ENCODE results near the gene COX6A1. TPM values are rescaled to one million over a fixed set of nuclear protein-coding genes. Genes with fewer than 3 reads are reported as not detected.
"Not testable (repeated sequence)": the region's sequence is repeated elsewhere in the genome, so short reads cannot be mapped to it uniquely, and the experiment has no call there.

The COX6A1 gene
- total RNA-seq, 2 experiments from 2014 or later, result 396 to 406 TPM

GRCh38 chr12:120483621-120484020 is 45.7 kb downstream of the COX6A1 start:
- DNase-seq (no peak), ATAC-seq (no peak)
- Mint-ChIP-seq H3K27ac (no peak overlapping the region), H3K36me3 (ENCODE audit: low read depth) (peaks cover 2% of the 10 kb centered on the region), H3K4me3 (no peak overlapping the region), H3K4me1 (ENCODE audit: low read depth) (peaks cover 9% of the 10 kb centered on the region), H3K27me3 (no peaks in the 10 kb centered on the region), H3K9me3 (no peaks in the 10 kb centered on the region)
- intact Hi-C loops (cut with micrococcal nuclease), result no loop called here
- CTCF ChIA-PET, result interaction anchor here (0.9 to 1.3 kb wide), 3 partner anchors 9 to 29 kb away, joined by 3 to 4 read pairs (median 3); no protein-coding TSS in a partner anchor
- TF ChIP-seq CTCF (IDR thresholded peaks at IDR 0.05), result no peak
- POLR2A ChIA-PET, result no interaction called here

DNA sequence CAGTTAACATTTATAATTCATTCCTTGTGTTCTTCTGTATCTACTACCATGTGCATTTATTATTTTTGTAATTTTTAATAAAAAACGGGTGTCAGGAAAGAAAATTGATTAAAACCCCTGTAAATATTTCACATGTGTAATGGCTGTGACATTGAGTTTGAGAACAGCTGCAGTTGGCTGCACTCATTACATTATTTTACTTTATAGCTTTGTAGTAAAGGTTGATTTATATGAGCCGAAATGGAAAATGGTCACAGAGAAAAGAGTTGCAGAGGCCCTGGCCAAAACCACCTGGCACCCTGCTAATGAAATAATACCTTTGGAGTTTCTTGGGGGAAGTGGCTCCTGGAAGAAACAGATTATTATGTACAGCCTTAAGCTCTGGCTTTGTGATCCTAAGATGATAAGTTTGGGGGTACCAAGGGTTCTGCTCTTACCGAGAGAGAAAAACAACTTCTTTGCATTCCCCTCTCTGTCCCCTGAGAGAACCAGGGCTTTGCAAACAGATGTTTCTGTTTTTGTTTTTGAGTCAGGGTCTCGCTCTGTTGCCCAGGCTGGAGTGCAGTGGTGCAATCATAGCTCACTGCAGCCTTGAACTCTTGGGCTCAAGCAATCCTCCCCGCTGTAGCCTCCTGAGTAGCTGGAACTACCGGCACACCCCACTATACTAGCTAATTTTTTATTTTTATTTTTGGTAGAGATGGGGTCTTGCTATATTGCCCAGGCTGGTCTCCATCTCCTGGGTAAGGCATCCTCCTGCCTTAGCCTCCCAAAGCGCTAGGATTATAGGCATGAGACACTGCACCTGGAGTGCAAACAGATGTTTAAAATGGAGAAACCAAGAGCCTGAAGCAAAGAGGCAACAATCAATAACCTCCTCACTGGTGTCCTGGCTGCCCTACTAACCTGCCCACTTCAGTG is 48.3 kb downstream of the COX6A1 start:
- no peaks in the 10 kb centered on the region for H3K27me3 Mint-ChIP-seq
- TF ChIP-seq CTCF (IDR thresholded peaks at IDR 0.05), result no peak
- ChIA-PET CTCF (interaction anchor here (0.9 kb wide), 1 partner anchor 16 kb away, joined by 3 read pairs; no protein-coding TSS in a partner anchor), POLR2A (interaction anchor here (1.2 kb wide), 2 partner anchors 10 to 11 kb away, joined by 3 read pairs; partner anchors contain the start of gene DYNLL1)
- H3K27ac Mint-ChIP-seq, result no peak overlapping the region
- H3K4me3 Mint-ChIP-seq, result no peak overlapping the region
- ATAC-seq (no peak), DNase-seq (no peak)
- peaks cover 2% of the 10 kb centered on the region for H3K36me3 Mint-ChIP-seq (ENCODE audit: low read depth)
- H3K4me1 Mint-ChIP-seq (ENCODE audit: low read depth), result peaks cover 2% of the 10 kb centered on the region
- intact Hi-C loops (cut with micrococcal nuclease), result no loop called here
- no peaks in the 10 kb centered on the region for H3K9me3 Mint-ChIP-seq

- H3K4me3 Mint-ChIP-seq; H3K36me3 Mint-ChIP-seq (ENCODE audit: low read depth); H3K4me1 Mint-ChIP-seq (ENCODE audit: low read depth); CTCF ChIA-PET; DNase-seq; H3K27me3 Mint-ChIP-seq; H3K9me3 Mint-ChIP-seq; intact Hi-C loops (cut with micrococcal nuclease); ATAC-seq; H3K27ac Mint-ChIP-seq: not testable (repeated sequence)
- POLR2A ChIA-PET, result interaction anchor here (0.7 kb wide), 1 partner anchor 8 kb away, joined by 3 read pairs; the partner anchor contains the start of gene DYNLL1
These were observed 49.6 kb downstream of the COX6A1 start for GRCh38 chr12:120487552-120487951.

GRCh38 chr12:120488057-120488640 is 50.2 kb downstream of the COX6A1 start:
- H3K27ac Mint-ChIP-seq, result no peak overlapping the region
- ChIA-PET POLR2A (interaction anchor here (0.5 to 2.1 kb wide), 2 partner anchors 18 to 128 kb away, joined by 3 to 8 read pairs; partner anchors contain the start of gene SRSF9), CTCF (no interaction called here)
- DNase-seq (no peak), ATAC-seq (no peak)
- intact Hi-C loops (cut with micrococcal nuclease), result no loop called here
- H3K4me1 Mint-ChIP-seq (ENCODE audit: low read depth), result no peaks in the 10 kb centered on the region
- no peaks in the 10 kb centered on the region for H3K9me3 Mint-ChIP-seq
- no peaks in the 10 kb centered on the region for H3K36me3 Mint-ChIP-seq (ENCODE audit: low read depth)
- H3K4me3 Mint-ChIP-seq, result no peak overlapping the region
- TF ChIP-seq CTCF (IDR thresholded peaks at IDR 0.05), result no peak
- H3K27me3 Mint-ChIP-seq, result no peaks in the 10 kb centered on the region

GRCh38 chr12:120489018-120489417 is 51.1 kb downstream of the COX6A1 start:
- intact Hi-C loops (cut with micrococcal nuclease), result no loop called here
- no peaks in the 10 kb centered on the region for H3K4me1 Mint-ChIP-seq (ENCODE audit: low read depth)
- ChIA-PET POLR2A (interaction anchor here (0.5 to 2.1 kb wide), 3 partner anchors 19 to 129 kb away, joined by 3 to 8 read pairs (median 3); partner anchors contain the start of gene SRSF9), CTCF (no interaction called here)
- no peak overlapping the region for H3K4me3 Mint-ChIP-seq
- H3K36me3 Mint-ChIP-seq (ENCODE audit: low read depth), result no peaks in the 10 kb centered on the region
- no peak for TF ChIP-seq CTCF (IDR thresholded peaks at IDR 0.05)
- DNase-seq (no peak), ATAC-seq (no peak)
- H3K27ac Mint-ChIP-seq, result no peak overlapping the region
- H3K27me3 Mint-ChIP-seq, result no peaks in the 10 kb centered on the region
- H3K9me3 Mint-ChIP-seq, result no peaks in the 10 kb centered on the region
